H1 (cell line): Measurements from ENCODE around the gene MADD. TPM values are rescaled to one million over a fixed set of nuclear protein-coding genes. Genes with fewer than 3 reads are reported as not detected.

Experiments
- BACH1 ChIP-seq: IDR thresholded peaks from 2 replicates; pipeline ENCODE4 v1.6.1; 2012; ENCODE audit warnings: low read length, improper control_type of control experiment
- BCL11A ChIP-seq, 2 experiments: IDR thresholded peaks; one replicate each; pipeline ENCODE4 v1.6.1; 2011; ENCODE audit warnings: low read depth in 2 of 2, low read length in 2 of 2, mild to moderate bottlenecking in 2 of 2
- CBX8 ChIP-seq: fragments of 300-800, 300-1000 bp; sonication (generic); IDR thresholded peaks from 2 replicates; pipeline ENCODE4 v1.7.1; 2016; ENCODE audit warnings: low read depth, low read length, borderline replicate concordance
- CHD2 ChIP-seq: IDR thresholded peaks from 2 replicates; pipeline ENCODE4 v1.6.1; 2012; ENCODE audit warnings: low read length, improper control_type of control experiment
- CREB1 ChIP-seq: IDR thresholded peaks from 2 replicates; pipeline ENCODE4 v1.6.1; 2012; ENCODE audit warnings: inconsistent platforms
- CTBP2 ChIP-seq: IDR thresholded peaks from 2 replicates; pipeline ENCODE4 v1.7.0; 2011; ENCODE audit warnings: borderline replicate concordance, mild to moderate bottlenecking, moderate library complexity, mixed read lengths, low read length; ENCODE audit not compliant: insufficient read depth, insufficient read length
- EGR1 ChIP-seq: IDR thresholded peaks from 2 replicates; pipeline ENCODE4 v1.6.1; 2011; ENCODE audit warnings: low read depth, low read length, borderline replicate concordance
- NANOG ChIP-seq: IDR thresholded peaks from 2 replicates; pipeline ENCODE4 v1.6.1; 2011; ENCODE audit warnings: low read length, low read depth, mild to moderate bottlenecking, inconsistent platforms; ENCODE audit not compliant: insufficient read depth, poor library complexity, severe bottlenecking
- RAD21 ChIP-seq, 2 experiments: IDR thresholded peaks in 1 of 2; conservative IDR thresholded peaks in 1 of 2; 2 replicates each; pipeline ENCODE4 v1.6.1; 2011; ENCODE audit warnings: low read depth in 2 of 2, low read length in 2 of 2, improper control_type of control experiment in 1 of 2, inconsistent platforms in 1 of 2, mild to moderate bottlenecking in 1 of 2, moderate library complexity in 1 of 2
- SAP30 ChIP-seq: fragments of 300-600 bp; sonication (generic); IDR thresholded peaks from 2 replicates; pipeline ENCODE4 v1.7.1; 2012; ENCODE audit warnings: low read length, moderate library complexity, mild to moderate bottlenecking, inconsistent platforms; ENCODE audit not compliant: insufficient read depth, insufficient replicate concordance
- polyA plus RNA-seq, 7 experiments: library from polyadenylated mRNA; depleted of rRNA in 3 of 7; stranded (reverse) in 5 of 7; unstranded in 2 of 7; fragments of >200 nt in 5 of 7; fragments of 200-250 nt in 2 of 7; gene quantifications; 1 replicate in 5 of 7; 2 replicates in 1 of 7; 4 replicates in 1 of 7; pipeline versions ENCODE4 v1.2.1 to v1.2.3, GENCODE V29; 2011 to 2013; ENCODE audit warnings: missing spikeins in 2 of 7, mixed read lengths in 2 of 7
- total RNA-seq: library from RNA; stranded (reverse); fragmentation: NEBNext Ultra II Directional; extraction: Animal tissue kit (Norgen Biotek cat#: 25700); gene quantifications from 2 replicates; pipeline ENCODE4 v1.2.1, GENCODE V29; 2021

The MADD gene
- total and polyA plus RNA-seq, 2 of the 8 experiments (the other 6 are each of a cell fraction or from before 2014, with no cell fraction given), result 32.5 to 45.4 TPM

GRCh38 chr11:47295385-47295784, 25.5 kb downstream of the MADD start (continued):
- TF ChIP-seq NANOG (no peak), EGR1 (no peak), RAD21 (IDR thresholded peaks at IDR 0.05 in 1 of 2, conservative IDR thresholded peaks at IDR 0.05 in 1 of 2; ENCODE audit: low read depth in 2 of 2, low read length in 2 of 2) (no peak), CHD2 (no peak), CREB1 (no peak), CTBP2 (no peak), BACH1 (no peak), BCL11A (IDR thresholded peaks at IDR 0.05; ENCODE audit: low read depth in 2 of 2, low read length in 2 of 2) (no peak), SAP30 (no peak), CBX8 (no peak)
